NCI-H1436 treated with DMSO at 0.1 percent for 48 hours (cell line): Measurements from ENCODE around the gene TNKS1BP1.
"Not testable (repeated sequence)": the region's sequence is repeated elsewhere in the genome, so short reads cannot be mapped to it uniquely, and the experiment has no call there.

Source experiments
- DNase-seq: peaks from one replicate; lab custom pipeline; 2025; lab: John Stamatoyannopoulos, UW

The TNKS1BP1 gene

GRCh38 chr11:57353446-57353845, 28.7 kb upstream of the TNKS1BP1 start:
- DNase-seq, result no peak

GRCh38 chr11:57353036-57353435, 28.3 kb upstream of the TNKS1BP1 start:
- no peak for DNase-seq

GRCh38 chr11:57349491-57350274, 24.9 kb upstream of the TNKS1BP1 start:
- DNase-seq, result no peak

GRCh38 chr11:57348636-57349313, 24.0 kb upstream of the TNKS1BP1 start:
- no peak for DNase-seq

GRCh38 chr11:57348052-57348451, 23.3 kb upstream of the TNKS1BP1 start:
- no peak for DNase-seq

GRCh38 chr11:57347336-57347735, 22.6 kb upstream of the TNKS1BP1 start:
- no peak for DNase-seq

- no peak for DNase-seq
Observed at GRCh38 chr11:57345555-57346211, 20.9 kb upstream of the TNKS1BP1 start.

- DNase-seq, result no peak
Observed at GRCh38 chr11:57344826-57345225, 20.1 kb upstream of the TNKS1BP1 start.

- DNase-seq, result no peak
Observed at GRCh38 chr11:57343825-57344224, 19.1 kb upstream of the TNKS1BP1 start.

- no peak for DNase-seq
Observed at GRCh38 chr11:57342702-57343101, 17.9 kb upstream of the TNKS1BP1 start.

- DNase-seq, result no peak
Observed at GRCh38 chr11:57341250-57341808, 16.6 kb upstream of the TNKS1BP1 start.

- DNase-seq, result peak; percentile 34
Observed at GRCh38 chr11:57340039-57340615, 15.4 kb upstream of the TNKS1BP1 start.

GRCh38 chr11:57339328-57339727, 14.6 kb upstream of the TNKS1BP1 start:
- no peak for DNase-seq

- no peak for DNase-seq
Observed at GRCh38 chr11:57338142-57338541, 13.4 kb upstream of the TNKS1BP1 start, which contains the start of gene P2RX3. P2RX3 (plus strand) TSS chr11:57338352; CDS start chr11:57338551, 199 bp downstream.

- not testable (repeated sequence) for DNase-seq
Observed at GRCh38 chr11:57336856-57337255, 12.1 kb upstream of the TNKS1BP1 start.

- DNase-seq, result no peak
Observed at GRCh38 chr11:57336111-57336666, 11.4 kb upstream of the TNKS1BP1 start.

- DNase-seq, result peak; percentile 34
Observed at GRCh38 chr11:57335343-57336110, 10.8 kb upstream of the TNKS1BP1 start, which contains the start of gene SSRP1. SSRP1 (minus strand) TSS chr11:57335892; CDS start chr11:57335121, 771 bp downstream.

- no peak for DNase-seq
Observed at GRCh38 chr11:57335023-57335342, 10.2 kb upstream of the TNKS1BP1 start.

GRCh38 chr11:57332694-57333440, 8.1 kb upstream of the TNKS1BP1 start:
- DNase-seq, result no peak

- DNase-seq, result no peak
Observed at GRCh38 chr11:57331720-57332119, 7.0 kb upstream of the TNKS1BP1 start.
